Type B pancreatic cell (in vitro differentiated cells): ENCODE results near the gene POFUT1. TPM values are rescaled to one million over a fixed set of nuclear protein-coding genes. Genes with fewer than 3 reads are reported as not detected.

Experiments
- DNase-seq: peaks from one replicate; pipeline ENCODE4 v3.0.0; 2021; ENCODE audit warnings: mixed read lengths; ENCODE audit not compliant: unreplicated experiment; ENCODE audit errors: extremely low spot score
- H3K27ac Mint-ChIP-seq: 2 replicates; pipeline ENCODE4 v1.8.0; 2021; ENCODE audit warnings: mild to moderate bottlenecking, mixed read lengths
- H3K27me3 Mint-ChIP-seq: 2 replicates; pipeline ENCODE4 v1.8.0; 2021; ENCODE audit warnings: mixed read lengths
- H3K36me3 Mint-ChIP-seq: 2 replicates; pipeline ENCODE4 v1.8.0; 2021; ENCODE audit warnings: mixed read lengths
- H3K4me1 Mint-ChIP-seq: one replicate; pipeline ENCODE4 v1.8.0; 2021; ENCODE audit warnings: mixed read lengths; ENCODE audit not compliant: unreplicated experiment
- H3K4me3 Mint-ChIP-seq: 2 replicates; pipeline ENCODE4 v1.8.0; 2021; ENCODE audit warnings: mild to moderate bottlenecking, mixed read lengths
- H3K9me3 Mint-ChIP-seq: 2 replicates; pipeline ENCODE4 v1.8.0; 2021; ENCODE audit warnings: mixed read lengths
- total RNA-seq: library from RNA; stranded (reverse); gene quantifications from 2 replicates; pipeline ENCODE4 v1.2.1, GENCODE V29; 2021; ENCODE audit warnings: low replicate concordance
- TF ChIP-seq, protein P1 (sequence below): fragments of 200-600 bp; sonication (generic); conservative IDR thresholded peaks from 2 replicates; pipeline ENCODE4 v1.5.0; 2021; ENCODE audit warnings: antibody characterized with exemption, mild to moderate bottlenecking

POFUT1 gene
- total RNA-seq, 1 donor from 2014 or later = 55.8 TPM

- H3K27ac Mint-ChIP-seq = peak overlapping the region; percentile 61
- no peaks in the 10 kb centered on the region for H3K27me3 Mint-ChIP-seq
- no peaks in the 10 kb centered on the region for H3K9me3 Mint-ChIP-seq
- no peak for DNase-seq
- peaks cover 22% of the 10 kb centered on the region for H3K4me1 Mint-ChIP-seq
- peaks cover 40% of the 10 kb centered on the region for H3K36me3 Mint-ChIP-seq
- TF ChIP-seq, protein P1, sequence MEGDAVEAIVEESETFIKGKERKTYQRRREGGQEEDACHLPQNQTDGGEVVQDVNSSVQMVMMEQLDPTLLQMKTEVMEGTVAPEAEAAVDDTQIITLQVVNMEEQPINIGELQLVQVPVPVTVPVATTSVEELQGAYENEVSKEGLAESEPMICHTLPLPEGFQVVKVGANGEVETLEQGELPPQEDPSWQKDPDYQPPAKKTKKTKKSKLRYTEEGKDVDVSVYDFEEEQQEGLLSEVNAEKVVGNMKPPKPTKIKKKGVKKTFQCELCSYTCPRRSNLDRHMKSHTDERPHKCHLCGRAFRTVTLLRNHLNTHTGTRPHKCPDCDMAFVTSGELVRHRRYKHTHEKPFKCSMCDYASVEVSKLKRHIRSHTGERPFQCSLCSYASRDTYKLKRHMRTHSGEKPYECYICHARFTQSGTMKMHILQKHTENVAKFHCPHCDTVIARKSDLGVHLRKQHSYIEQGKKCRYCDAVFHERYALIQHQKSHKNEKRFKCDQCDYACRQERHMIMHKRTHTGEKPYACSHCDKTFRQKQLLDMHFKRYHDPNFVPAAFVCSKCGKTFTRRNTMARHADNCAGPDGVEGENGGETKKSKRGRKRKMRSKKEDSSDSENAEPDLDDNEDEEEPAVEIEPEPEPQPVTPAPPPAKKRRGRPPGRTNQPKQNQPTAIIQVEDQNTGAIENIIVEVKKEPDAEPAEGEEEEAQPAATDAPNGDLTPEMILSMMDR = no peak
- H3K4me3 Mint-ChIP-seq = no peak overlapping the region
Measured at GRCh38 chr20:32236048-32236533, 28.4 kb downstream of the POFUT1 start.

DNA sequence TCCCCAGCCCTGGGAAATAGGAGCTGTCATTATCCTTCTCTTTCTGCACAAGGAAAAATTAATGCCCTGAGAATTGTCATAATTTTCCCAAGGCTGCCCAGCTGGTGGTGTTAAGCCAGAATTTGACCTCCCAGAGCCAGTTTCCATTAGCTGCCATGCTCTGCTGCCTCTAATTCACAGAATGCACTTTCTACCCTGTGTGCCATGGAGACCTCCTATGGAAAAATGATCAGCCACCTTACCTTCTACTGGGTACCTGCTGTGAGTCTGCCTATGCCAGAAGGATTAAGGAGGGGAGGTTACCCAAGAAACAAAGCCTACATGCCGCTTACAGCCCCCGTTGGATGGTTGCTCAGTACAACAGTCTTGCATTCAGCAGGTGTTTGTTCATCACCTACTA is 29.1 kb downstream of the POFUT1 start:
- peaks cover 33% of the 10 kb centered on the region for H3K36me3 Mint-ChIP-seq
- no peaks in the 10 kb centered on the region for H3K27me3 Mint-ChIP-seq
- TF ChIP-seq, protein P1 = no peak
- no peak overlapping the region for H3K27ac Mint-ChIP-seq
- no peak for DNase-seq
- H3K4me3 Mint-ChIP-seq = no peak overlapping the region
- H3K9me3 Mint-ChIP-seq = no peaks in the 10 kb centered on the region
- peaks cover 20% of the 10 kb centered on the region for H3K4me1 Mint-ChIP-seq

DNA sequence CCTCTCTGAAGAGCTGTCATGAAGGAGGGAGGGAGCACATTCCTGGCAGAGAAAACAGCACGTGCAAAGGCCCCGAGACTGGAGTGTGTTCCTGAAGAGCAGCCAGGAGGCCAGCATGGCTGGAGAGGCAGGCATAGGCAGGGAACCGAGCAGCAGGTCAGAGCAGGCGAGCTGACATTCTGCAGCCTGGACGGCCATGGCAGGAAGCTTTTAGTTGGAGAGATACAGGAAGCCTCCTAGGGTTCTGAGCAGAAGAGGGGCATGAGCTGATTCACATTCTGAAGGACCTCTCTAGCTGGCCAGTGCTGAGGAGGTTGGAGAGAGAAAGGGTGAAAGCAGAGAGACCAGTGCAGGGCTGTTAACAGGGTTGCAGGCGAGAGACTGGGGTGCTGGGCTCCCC is 29.7 kb downstream of the POFUT1 start:
- no peak for DNase-seq
- Mint-ChIP-seq H3K4me1 (peaks cover 16% of the 10 kb centered on the region), H3K27ac (no peak overlapping the region), H3K36me3 (peaks cover 28% of the 10 kb centered on the region), H3K9me3 (no peaks in the 10 kb centered on the region), H3K27me3 (no peaks in the 10 kb centered on the region), H3K4me3 (no peak overlapping the region)
- TF ChIP-seq, protein P1 = no peak

- Mint-ChIP-seq H3K9me3 (no peaks in the 10 kb centered on the region), H3K36me3 (peaks cover 20% of the 10 kb centered on the region), H3K27ac (no peak overlapping the region), H3K4me1 (peaks cover 16% of the 10 kb centered on the region), H3K27me3 (no peaks in the 10 kb centered on the region), H3K4me3 (no peak overlapping the region)
- TF ChIP-seq, protein P1 = no peak
- no peak for DNase-seq
Measured at GRCh38 chr20:32238483-32239425, 31.1 kb downstream of the POFUT1 start.

DNA sequence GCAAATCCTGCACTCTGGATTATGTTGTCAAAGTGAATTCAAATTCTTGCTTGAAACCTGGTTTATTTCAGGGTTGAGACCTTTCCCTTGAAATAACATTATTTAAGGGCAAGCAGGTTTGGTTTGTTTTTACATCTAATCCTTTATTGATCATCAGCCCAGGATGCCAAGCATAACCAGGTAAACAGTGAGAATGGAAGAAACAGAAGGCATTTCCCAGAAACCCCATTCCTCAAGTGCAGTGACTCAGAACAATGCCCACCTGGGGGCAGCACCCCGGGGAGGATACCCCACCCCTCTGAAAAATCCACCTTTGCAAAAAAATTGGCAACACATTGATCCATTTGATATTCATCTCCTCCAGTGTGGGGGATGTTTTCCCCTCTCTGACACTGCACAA is 32.5 kb downstream of the POFUT1 start:
- TF ChIP-seq, protein P1 = peak; percentile 20
- Mint-ChIP-seq H3K4me3 (no peak overlapping the region), H3K27me3 (no peaks in the 10 kb centered on the region), H3K27ac (no peak overlapping the region), H3K9me3 (no peaks in the 10 kb centered on the region), H3K4me1 (peaks cover 20% of the 10 kb centered on the region), H3K36me3 (peaks cover 9% of the 10 kb centered on the region)
- DNase-seq = no peak
